ENCODE measurements around the gene NSUN7. TPM values are rescaled to one million over a fixed set of nuclear protein-coding genes. Genes with fewer than 3 reads are reported as not detected.
"Not testable (repeated sequence)": the region's sequence is repeated elsewhere in the genome, so short reads cannot be mapped to it uniquely, and the experiment has no call there.

NSUN7 gene
- total and polyA plus RNA-seq, 3 donors from 2014 or later, result 18.7 to 41.1 (median 33.3) TPM

GRCh38 chr4:40710484-40711254 lies 39.1 kb upstream of the NSUN7 start:
- no peak overlapping the region for H3K4me3 ChIP-seq
- H3K4me1 ChIP-seq, result no peaks in the 10 kb centered on the region
- intact Hi-C loops (cut with DNase I; ENCODE audit: low total_unique reads), result no loop called here
- H3K27ac ChIP-seq, result no peak overlapping the region
- no peaks in the 10 kb centered on the region for H3K27me3 ChIP-seq
- no peaks in the 10 kb centered on the region for H3K9me3 ChIP-seq
- no peak for DNase-seq
- TF ChIP-seq CTCF (IDR thresholded peaks at IDR 0.05) (no peak), POLR2A (IDR thresholded peaks at IDR 0.05) (no peak)
- no peaks in the 10 kb centered on the region for H3K36me3 ChIP-seq (ENCODE audit: low read depth, missing control alignments)
- WGBS, 2 donors, result 62 to 66% methylated on average over 5 of the region's 5 CpGs

- H3K4me3 ChIP-seq; H3K4me1 ChIP-seq; H3K27ac ChIP-seq; intact Hi-C loops (cut with DNase I; ENCODE audit: low total_unique reads); H3K27me3 ChIP-seq; H3K9me3 ChIP-seq; DNase-seq; H3K36me3 ChIP-seq (ENCODE audit: low read depth, missing control alignments): not testable (repeated sequence)
- 68 to 84% methylated on average over 6 of the region's 6 CpGs for WGBS, 2 donors
Measured at GRCh38 chr4:40713001-40713400, 36.8 kb upstream of the NSUN7 start.

GRCh38 chr4:40713798-40714197 lies 36.0 kb upstream of the NSUN7 start:
- Histone ChIP-seq H3K27me3 (no peaks in the 10 kb centered on the region), H3K9me3 (no peaks in the 10 kb centered on the region), H3K4me3 (no peak overlapping the region), H3K4me1 (no peaks in the 10 kb centered on the region), H3K27ac (no peak overlapping the region), H3K36me3 (ENCODE audit: low read depth, missing control alignments) (no peaks in the 10 kb centered on the region)
- DNase-seq, result no peak
- TF ChIP-seq POLR2A (IDR thresholded peaks at IDR 0.05) (no peak), CTCF (IDR thresholded peaks at IDR 0.05) (no peak)
- intact Hi-C loops (cut with DNase I; ENCODE audit: low total_unique reads), result no loop called here
- WGBS, 2 donors, result 94 to 100% methylated on average over 2 of the region's 2 CpGs

- no peaks in the 10 kb centered on the region for H3K27me3 ChIP-seq
- H3K4me1 ChIP-seq, result no peaks in the 10 kb centered on the region
- TF ChIP-seq POLR2A (IDR thresholded peaks at IDR 0.05) (no peak), CTCF (IDR thresholded peaks at IDR 0.05) (no peak)
- no peak for DNase-seq
- no peak overlapping the region for H3K27ac ChIP-seq
- H3K4me3 ChIP-seq, result no peak overlapping the region
- H3K36me3 ChIP-seq (ENCODE audit: low read depth, missing control alignments), result no peaks in the 10 kb centered on the region
- H3K9me3 ChIP-seq, result no peaks in the 10 kb centered on the region
- 59 to 67% methylated on average over 3 of the region's 3 CpGs for WGBS, 2 donors
- intact Hi-C loops (cut with DNase I; ENCODE audit: low total_unique reads), result no loop called here
Measured at GRCh38 chr4:40718586-40718985, 31.2 kb upstream of the NSUN7 start.

GRCh38 chr4:40719008-40719623 lies 30.6 kb upstream of the NSUN7 start:
- 57 to 60% methylated on average over 5 of the region's 5 CpGs for WGBS, 2 donors
- no peaks in the 10 kb centered on the region for H3K4me1 ChIP-seq
- H3K36me3 ChIP-seq (ENCODE audit: low read depth, missing control alignments), result no peaks in the 10 kb centered on the region
- no peaks in the 10 kb centered on the region for H3K9me3 ChIP-seq
- TF ChIP-seq POLR2A (IDR thresholded peaks at IDR 0.05) (no peak), CTCF (IDR thresholded peaks at IDR 0.05) (peak in 2 of 3 experiments; percentile 27 to 31)
- intact Hi-C loops (cut with DNase I; ENCODE audit: low total_unique reads), result no loop called here
- peak; percentile 28 for DNase-seq
- no peaks in the 10 kb centered on the region for H3K27me3 ChIP-seq
- no peak overlapping the region for H3K4me3 ChIP-seq
- H3K27ac ChIP-seq, result no peak overlapping the region

Data from testis (tissue), 3 donors.